ENCODE results near the gene SPATA33.

GRCh38 chr16:89651584-89651983 is 6.1 kb upstream of the SPATA33 start:
- TF ChIP-seq EZH2 (IDR thresholded peaks at IDR 0.05; ENCODE audit: insufficient read depth, poor library complexity, severe bottlenecking) (no peak), EZH2phosphoT487 (IDR thresholded peaks at IDR 0.05; ENCODE audit: insufficient read depth, low read depth) (no peak)

Data from GM23248 (cell line).